Memory B cell (primary cell): ENCODE data around the gene H6PD.
A peak's percentile ranks its signal among the peaks of the same experiment; 100 is the strongest.

ENCODE experiments used
- ATAC-seq: fragments of 150-1000 bp; cut with Tn5 transposase; 2 replicates; pipeline ENCODE4 v1.10.0; 2021; ENCODE audit warnings: low read depth, mild to moderate bottlenecking, moderate library complexity
- DNase-seq, 2 donors: peaks; one replicate each; pipeline ENCODE4 v3.0.0; 2022; ENCODE audit warnings: low spot score in 2 of 2
- H3K27ac Mint-ChIP-seq: one replicate; pipeline ENCODE4 v1.8.0; 2022; ENCODE audit warnings: mild to moderate bottlenecking, moderate library complexity, mixed read lengths
- H3K27me3 Mint-ChIP-seq: one replicate; pipeline ENCODE4 v1.8.0; 2022; ENCODE audit warnings: mixed read lengths
- H3K36me3 Mint-ChIP-seq: one replicate; pipeline ENCODE4 v1.8.0; 2022; ENCODE audit warnings: mild to moderate bottlenecking, mixed read lengths
- H3K4me1 Mint-ChIP-seq: one replicate; pipeline ENCODE4 v1.8.0; 2022; ENCODE audit warnings: mixed read lengths
- H3K4me3 Mint-ChIP-seq: one replicate; pipeline ENCODE4 v1.8.0; 2022; ENCODE audit warnings: mild to moderate bottlenecking, moderate library complexity, mixed read lengths
- H3K9me3 Mint-ChIP-seq: one replicate; pipeline ENCODE4 v1.8.0; 2022; ENCODE audit warnings: mixed read lengths

H6PD gene

GRCh38 chr1:9225411-9225785 lies 9.2 kb upstream of the H6PD start:
- Mint-ChIP-seq H3K27me3 (peaks cover 11% of the 10 kb centered on the region), H3K27ac (no peak overlapping the region), H3K9me3 (peaks cover 5% of the 10 kb centered on the region)

GRCh38 chr1:9228609-9229008 lies 6.0 kb upstream of the H6PD start:
- Mint-ChIP-seq H3K4me1 (peaks cover 3% of the 10 kb centered on the region), H3K27ac (no peak overlapping the region), H3K27me3 (peaks cover 5% of the 10 kb centered on the region), H3K4me3 (no peak overlapping the region), H3K9me3 (no peaks in the 10 kb centered on the region), H3K36me3 (peaks cover under 1% of the 10 kb centered on the region)
- ATAC-seq = no peak
- no peak for DNase-seq

More at GRCh38 chr1:9225411-9225785, 9.2 kb upstream of the H6PD start:
- no peak for DNase-seq
- Mint-ChIP-seq H3K4me3 (no peak overlapping the region), H3K36me3 (peaks cover 4% of the 10 kb centered on the region), H3K4me1 (no peaks in the 10 kb centered on the region)
- no peak for ATAC-seq

- Mint-ChIP-seq H3K4me3 (no peak overlapping the region), H3K27me3 (peaks cover 5% of the 10 kb centered on the region), H3K9me3 (no peaks in the 10 kb centered on the region), H3K36me3 (no peaks in the 10 kb centered on the region), H3K27ac (no peak overlapping the region), H3K4me1 (peaks cover 7% of the 10 kb centered on the region)
- DNase-seq = no peak
- no peak for ATAC-seq
Observed at GRCh38 chr1:9229549-9229948, 5.0 kb upstream of the H6PD start.

GRCh38 chr1:9230869-9231533 lies 3.6 kb upstream of the H6PD start:
- Mint-ChIP-seq H3K4me1 (peaks cover 7% of the 10 kb centered on the region), H3K36me3 (no peaks in the 10 kb centered on the region), H3K27ac (no peak overlapping the region), H3K4me3 (no peak overlapping the region), H3K9me3 (no peaks in the 10 kb centered on the region), H3K27me3 (peaks cover 5% of the 10 kb centered on the region)
- DNase-seq = no peak
- ATAC-seq = no peak

GRCh38 chr1:9231648-9232332 lies 2.8 kb upstream of the H6PD start:
- no peak for ATAC-seq
- no peak for DNase-seq
- no peaks in the 10 kb centered on the region for H3K9me3 Mint-ChIP-seq
- no peak overlapping the region for H3K27ac Mint-ChIP-seq
- no peaks in the 10 kb centered on the region for H3K36me3 Mint-ChIP-seq
- no peak overlapping the region for H3K4me3 Mint-ChIP-seq
- H3K4me1 Mint-ChIP-seq = peaks cover 9% of the 10 kb centered on the region
- H3K27me3 Mint-ChIP-seq = peaks cover 3% of the 10 kb centered on the region

GRCh38 chr1:9233241-9233941 lies 1.2 kb upstream of the H6PD start:
- Mint-ChIP-seq H3K4me3 (peak overlapping the region; percentile 47), H3K36me3 (peaks cover 4% of the 10 kb centered on the region), H3K27ac (no peak overlapping the region), H3K4me1 (peaks cover 15% of the 10 kb centered on the region), H3K27me3 (peaks cover 3% of the 10 kb centered on the region), H3K9me3 (no peaks in the 10 kb centered on the region)
- DNase-seq = no peak
- ATAC-seq = no peak

GRCh38 chr1:9233942-9234222 lies 692 bp upstream of the H6PD start:
- Mint-ChIP-seq H3K4me1 (peaks cover 17% of the 10 kb centered on the region), H3K36me3 (peaks cover 5% of the 10 kb centered on the region), H3K4me3 (peak overlapping the region; percentile 96), H3K27ac (peak overlapping the region; percentile 93), H3K27me3 (no peaks in the 10 kb centered on the region), H3K9me3 (no peaks in the 10 kb centered on the region)
- ATAC-seq (no peak), DNase-seq (no peak)

- peaks cover 28% of the 10 kb centered on the region for H3K4me1 Mint-ChIP-seq
- no peaks in the 10 kb centered on the region for H3K9me3 Mint-ChIP-seq
- ATAC-seq (no peak), DNase-seq (peak in 1 of 2 donors; percentile 42)
- no peaks in the 10 kb centered on the region for H3K27me3 Mint-ChIP-seq
- H3K36me3 Mint-ChIP-seq = peaks cover 5% of the 10 kb centered on the region
- H3K27ac Mint-ChIP-seq = peak overlapping the region; percentile 93
- peak overlapping the region; percentile 82 for H3K4me3 Mint-ChIP-seq
Observed at GRCh38 chr1:9235096-9235459, 504 bp downstream of the H6PD start.

- Mint-ChIP-seq H3K27me3 (no peaks in the 10 kb centered on the region), H3K27ac (peak overlapping the region; percentile 93), H3K4me1 (peaks cover 29% of the 10 kb centered on the region), H3K4me3 (peak overlapping the region; percentile 82), H3K9me3 (no peaks in the 10 kb centered on the region), H3K36me3 (peaks cover 6% of the 10 kb centered on the region)
- DNase-seq = no peak
- no peak for ATAC-seq
Observed at GRCh38 chr1:9235560-9235959, 986 bp downstream of the H6PD start.

GRCh38 chr1:9238134-9238533 lies 3.6 kb downstream of the H6PD start:
- Mint-ChIP-seq H3K9me3 (no peaks in the 10 kb centered on the region), H3K36me3 (peaks cover 7% of the 10 kb centered on the region), H3K4me3 (no peak overlapping the region), H3K4me1 (peaks cover 26% of the 10 kb centered on the region), H3K27ac (no peak overlapping the region), H3K27me3 (no peaks in the 10 kb centered on the region)
- ATAC-seq (no peak), DNase-seq (no peak)

GRCh38 chr1:9238550-9238949 lies 4.0 kb downstream of the H6PD start:
- Mint-ChIP-seq H3K9me3 (no peaks in the 10 kb centered on the region), H3K4me3 (no peak overlapping the region), H3K36me3 (peaks cover 7% of the 10 kb centered on the region), H3K27me3 (no peaks in the 10 kb centered on the region), H3K4me1 (peaks cover 28% of the 10 kb centered on the region), H3K27ac (no peak overlapping the region)
- no peak for DNase-seq
- ATAC-seq = no peak

- Mint-ChIP-seq H3K27ac (no peak overlapping the region), H3K9me3 (no peaks in the 10 kb centered on the region), H3K36me3 (peaks cover 7% of the 10 kb centered on the region), H3K4me3 (peak overlapping the region; percentile 24), H3K4me1 (peaks cover 24% of the 10 kb centered on the region), H3K27me3 (no peaks in the 10 kb centered on the region)
- no peak for DNase-seq
- ATAC-seq = peak; percentile 28
Observed at GRCh38 chr1:9239622-9240401, 5.2 kb downstream of the H6PD start.

GRCh38 chr1:9240914-9241820 lies 6.6 kb downstream of the H6PD start:
- Mint-ChIP-seq H3K4me3 (no peak overlapping the region), H3K27me3 (no peaks in the 10 kb centered on the region), H3K36me3 (peaks cover 7% of the 10 kb centered on the region), H3K4me1 (peaks cover 24% of the 10 kb centered on the region), H3K9me3 (no peaks in the 10 kb centered on the region), H3K27ac (no peak overlapping the region)
- no peak for DNase-seq
- ATAC-seq = no peak
